Muscle of leg (tissue), 16 donors: ENCODE results near the gene IRF9. TPM values are rescaled to one million over a fixed set of nuclear protein-coding genes. Genes with fewer than 3 reads are reported as not detected.

Experiments used
- DNase-seq: peaks from one replicate; pipeline ENCODE4 v3.0.0; 2013
- H3K27ac ChIP-seq: one replicate; pipeline ENCODE4 v1.5.1; 2013; ENCODE audit warnings: mild to moderate bottlenecking, low read length, control low read depth
- H3K27me3 ChIP-seq: one replicate; pipeline ENCODE4 v1.6.1; 2013; ENCODE audit warnings: low read length; ENCODE audit not compliant: control insufficient read depth, insufficient read depth
- H3K36me3 ChIP-seq: one replicate; pipeline ENCODE4 v1.6.1; 2013; ENCODE audit warnings: low read length; ENCODE audit not compliant: control insufficient read depth, insufficient read depth
- H3K4me1 ChIP-seq: one replicate; pipeline ENCODE4 v1.6.1; 2013; ENCODE audit warnings: low read length; ENCODE audit not compliant: control insufficient read depth, insufficient read depth
- H3K4me3 ChIP-seq: one replicate; pipeline ENCODE4 v1.5.1; 2013; ENCODE audit warnings: low read length, control low read depth
- H3K9me3 ChIP-seq: replicated peaks from 2 replicates; pipeline ENCODE4 v1.6.1; 2013; ENCODE audit warnings: low read depth, low read length; ENCODE audit not compliant: control insufficient read depth
- WGBS: methylation state at CpG from one replicate; pipeline ENCODE4 v1.1.5; 2013; ENCODE audit warnings: missing lambda C conversion rate; ENCODE audit not compliant: insufficient coverage; 5-methylcytosine and 5-hydroxymethylcytosine counted together
- long read RNA-seq, 11 donors: transcript quantifications; one replicate each; lab custom pipeline, GENCODE V29; 2026
- polyA plus RNA-seq, 8 donors: library from polyadenylated mRNA; unstranded; fragments of 120-200 nt; gene quantifications; one replicate each; pipeline versions ENCODE4 v1.2.1 to v1.2.3, GENCODE V29; 2013; ENCODE audit warnings: inconsistent platforms in 1 of 8, low replicate concordance in 1 of 8; ENCODE audit not compliant: insufficient read length in 8 of 8, insufficient read depth in 1 of 8
- total RNA-seq: library from RNA; stranded (reverse); fragments of 120-200 nt; gene quantifications from one replicate; pipeline ENCODE4 v1.2.4, GENCODE V29; 2013

IRF9 gene
- 24.9 TPM for total RNA-seq
- 10 to 100 TPM; 24.0 to 36.3 (median 27.3) TPM for polyA plus RNA-seq
- long read RNA-seq, donor 1, partial matches to known transcripts = 0 of 4 reads
- long read RNA-seq, donor 1, other reads (novel, unspliced or antisense) = 0 of 4 reads
- long read RNA-seq, donor 2 = 0 reads
- long read RNA-seq, donor 3, partial matches to known transcripts = 0 of 4 reads
- long read RNA-seq, donor 3, other reads (novel, unspliced or antisense) = 0 of 4 reads
- long read RNA-seq, donor 4, partial matches to known transcripts = 0 of 2 reads
- long read RNA-seq, donor 4, other reads (novel, unspliced or antisense) = 0 of 2 reads
- long read RNA-seq, donor 5, transcript IRF9-202 (9 exons, 1,838 nt) = major isoform, 5 of 9 reads
- long read RNA-seq, donor 5, partial matches to known transcripts = 0 of 9 reads
- long read RNA-seq, donor 5, other reads (novel, unspliced or antisense) = 0 of 9 reads
- long read RNA-seq, donor 6, partial matches to known transcripts = 5 of 12 reads
- long read RNA-seq, donor 6, other reads (novel, unspliced or antisense) = 0 of 12 reads
- long read RNA-seq, donor 7, transcript IRF9-202 (9 exons, 1,838 nt) = major isoform, 10 of 14 reads
- long read RNA-seq, donor 7, partial matches to known transcripts = 0 of 14 reads
- long read RNA-seq, donor 7, other reads (novel, unspliced or antisense) = 0 of 14 reads
- long read RNA-seq, donor 8, partial matches to known transcripts = 0 of 3 reads
- long read RNA-seq, donor 8, other reads (novel, unspliced or antisense) = 0 of 3 reads
- long read RNA-seq, donor 9, partial matches to known transcripts = 0 of 2 reads
- long read RNA-seq, donor 9, other reads (novel, unspliced or antisense) = 0 of 2 reads
- long read RNA-seq, donor 10, transcript IRF9-202 (9 exons, 1,838 nt) = major isoform, 8 of 9 reads
- long read RNA-seq, donor 10, partial matches to known transcripts = 0 of 9 reads
- long read RNA-seq, donor 10, other reads (novel, unspliced or antisense) = 0 of 9 reads
- long read RNA-seq, donor 11, partial matches to known transcripts = 0 of 9 reads
- long read RNA-seq, donor 11, other reads (novel, unspliced or antisense) = 0 of 9 reads

GRCh38 chr14:24160850-24161804, at the start of gene IRF9:
TSS of gene IRF9 (plus strand) at chr14:24161265. CDS start at chr14:24162145, 880 bp downstream.
- DNase-seq = peak; percentile 97
- Histone ChIP-seq H3K4me1 (peaks cover 37% of the 10 kb centered on the region), H3K4me3 (peak within 1 kb of the TSS; percentile 91), H3K9me3 (no peaks in the 10 kb centered on the region), H3K36me3 (peaks cover 78% of the 10 kb centered on the region), H3K27ac (peak within 1 kb of the TSS; percentile 98), H3K27me3 (no peaks in the 10 kb centered on the region)
- 0% methylated on average over 10 of the region's 12 CpGs for WGBS

DNA sequence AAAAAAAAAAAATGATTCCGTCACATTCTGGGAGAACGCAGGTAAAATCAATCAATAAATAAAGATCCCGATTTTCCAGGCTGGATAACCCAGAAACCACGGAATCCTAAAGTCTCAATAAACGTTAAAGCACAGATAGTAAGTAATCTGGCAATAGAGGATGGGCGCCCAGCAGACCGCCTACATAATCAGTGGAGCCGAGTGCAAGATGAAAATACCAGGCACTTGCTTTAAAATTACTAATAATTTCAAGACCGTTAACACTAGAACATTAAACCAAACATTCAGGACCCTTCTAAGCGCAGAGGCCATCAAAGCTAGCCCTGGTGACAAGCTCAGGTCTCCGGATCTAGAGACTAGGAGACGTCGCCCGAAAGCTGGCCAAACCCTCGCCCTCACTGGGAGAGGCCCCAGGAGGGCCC, 47.7 kb upstream of the IRF9 start:
- Histone ChIP-seq H3K36me3 (peaks cover 24% of the 10 kb centered on the region), H3K27ac (peak overlapping the region; percentile 99), H3K4me1 (peaks cover 23% of the 10 kb centered on the region), H3K9me3 (no peaks in the 10 kb centered on the region), H3K27me3 (no peaks in the 10 kb centered on the region), H3K4me3 (peak overlapping the region; percentile 79)
- WGBS = 7% methylated on average over 8 of the region's 15 CpGs
- DNase-seq = no peak

GRCh38 chr14:24113801-24114531, 47.1 kb upstream of the IRF9 start:
- Histone ChIP-seq H3K27ac (peak overlapping the region; percentile 99), H3K4me3 (peak overlapping the region; percentile 79), H3K9me3 (no peaks in the 10 kb centered on the region), H3K27me3 (no peaks in the 10 kb centered on the region), H3K4me1 (peaks cover 20% of the 10 kb centered on the region), H3K36me3 (peaks cover 30% of the 10 kb centered on the region)
- WGBS = under 1% methylated on average over 41 of the region's 42 CpGs
- peak; percentile 95 for DNase-seq

DNA sequence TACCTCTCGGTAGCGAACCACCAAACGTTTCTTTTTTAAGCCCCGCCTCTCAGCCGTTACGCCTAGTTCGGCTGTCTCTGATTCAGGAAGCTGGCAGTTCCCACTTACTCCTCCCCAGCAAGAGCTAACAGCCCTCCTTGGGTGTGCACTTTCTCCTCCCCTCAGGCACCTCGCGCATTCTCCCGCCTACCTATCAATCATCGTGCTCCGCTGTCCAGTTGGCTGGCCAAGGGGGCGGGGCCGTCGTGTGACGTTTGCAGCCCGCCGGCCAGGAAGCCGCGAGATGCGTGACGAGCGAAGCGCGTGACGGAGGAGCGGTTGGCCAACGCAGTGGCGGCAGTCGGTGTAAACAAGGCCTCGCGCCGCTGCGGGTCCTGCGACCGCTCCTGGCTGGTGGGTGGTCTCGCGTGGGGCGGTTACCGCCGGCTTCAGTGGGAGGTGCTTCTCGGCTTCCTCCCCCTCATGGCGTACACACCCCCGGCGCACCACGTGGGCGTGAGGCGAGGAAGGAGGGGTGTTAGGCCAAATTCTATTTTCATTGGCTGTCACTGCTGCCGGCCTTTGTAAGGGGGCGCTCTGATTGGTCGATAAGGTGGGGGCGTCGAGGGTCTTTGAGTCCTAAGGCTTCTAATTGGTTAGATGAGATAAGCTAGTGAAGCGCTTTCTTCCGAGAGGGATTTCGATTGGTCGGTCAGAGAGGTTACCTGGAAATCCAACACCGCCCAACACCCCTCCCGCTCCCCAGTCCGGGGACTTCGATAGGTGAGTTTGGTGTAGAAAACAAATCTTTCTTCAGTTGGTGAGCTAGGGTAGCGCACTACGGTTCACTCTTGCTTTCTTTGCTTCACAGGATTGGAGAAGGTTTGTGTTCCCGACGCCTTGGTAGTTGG, 46.3 kb upstream of the IRF9 start, which contains the start of the genes DCAF11 and NRL:
TSS of gene DCAF11 (plus strand) at position 246 of the 890 bp plus-strand sequence. CDS start 818 bp downstream, outside the sequence.
TSS of gene NRL (minus strand) at position 418 of the 890 bp plus-strand sequence. CDS start 32,101 bp downstream, outside the sequence.
- DNase-seq = peak; percentile 100
- Histone ChIP-seq H3K9me3 (no peaks in the 10 kb centered on the region), H3K4me1 (peaks cover 20% of the 10 kb centered on the region), H3K36me3 (peaks cover 38% of the 10 kb centered on the region), H3K27me3 (no peaks in the 10 kb centered on the region), H3K27ac (peak within 1 kb of the TSS; percentile 99), H3K4me3 (peak within 1 kb of the TSS; percentile 79)
- 0% methylated on average over 35 of the region's 65 CpGs for WGBS

GRCh38 chr14:24115422-24116127, 45.5 kb upstream of the IRF9 start:
- peaks cover 20% of the 10 kb centered on the region for H3K4me1 ChIP-seq
- DNase-seq = no peak
- WGBS = 13% methylated on average over 3 of the region's 14 CpGs
- H3K9me3 ChIP-seq = no peaks in the 10 kb centered on the region
- peaks cover 43% of the 10 kb centered on the region for H3K36me3 ChIP-seq
- peak overlapping the region; percentile 99 for H3K27ac ChIP-seq
- H3K27me3 ChIP-seq = no peaks in the 10 kb centered on the region
- peak overlapping the region; percentile 79 for H3K4me3 ChIP-seq

- Histone ChIP-seq H3K27me3 (no peaks in the 10 kb centered on the region), H3K27ac (no peak overlapping the region), H3K4me1 (peaks cover 20% of the 10 kb centered on the region), H3K36me3 (peaks cover 50% of the 10 kb centered on the region), H3K9me3 (no peaks in the 10 kb centered on the region), H3K4me3 (no peak overlapping the region)
- WGBS = 87% methylated on average over 4 of the region's 6 CpGs
- no peak for DNase-seq
Measured at GRCh38 chr14:24116128-24116814, 44.8 kb upstream of the IRF9 start.

DNA sequence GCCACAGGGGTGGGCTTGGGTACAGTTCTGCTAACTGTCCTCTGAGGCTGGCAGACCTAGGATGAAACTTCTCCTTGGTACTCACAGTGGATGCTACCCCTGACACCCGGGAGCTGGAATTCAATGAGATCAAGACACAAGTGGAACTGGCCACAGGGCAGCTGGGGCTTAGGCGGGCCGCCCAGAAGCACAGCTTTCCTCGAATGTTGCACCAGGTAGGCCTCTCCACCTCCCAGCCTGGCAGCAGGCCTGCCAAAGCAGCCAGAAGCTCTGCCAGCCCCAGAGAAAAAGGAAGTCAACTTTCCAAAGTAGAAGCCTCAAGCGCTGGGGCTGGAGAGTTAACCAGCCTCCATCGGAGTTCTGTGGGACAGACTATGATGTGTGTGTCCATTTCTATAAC, 43.9 kb upstream of the IRF9 start:
- Histone ChIP-seq H3K36me3 (peaks cover 57% of the 10 kb centered on the region), H3K4me3 (no peak overlapping the region), H3K27ac (no peak overlapping the region), H3K9me3 (no peaks in the 10 kb centered on the region), H3K4me1 (peaks cover 20% of the 10 kb centered on the region), H3K27me3 (no peaks in the 10 kb centered on the region)
- no peak for DNase-seq
- WGBS = 92% methylated on average over 3 of the region's 6 CpGs
